HepG2 (cell line): ENCODE measurements around the gene UBE2E1. TPM values are rescaled to one million over a fixed set of nuclear protein-coding genes. Genes with fewer than 3 reads are reported as not detected.

Experiments
- CEBPG ChIP-seq: IDR thresholded peaks from 2 replicates; pipeline ENCODE4 v1.6.1; 2016
- JDP2 ChIP-seq: sonication (generic); formaldehyde crosslinking; IDR thresholded peaks from 2 replicates; pipeline ENCODE4 v1.8.1; 2022; ENCODE audit warnings: missing genetic modification reagents, borderline replicate concordance
- KDM5B ChIP-seq: sonication (generic); formaldehyde crosslinking; IDR thresholded peaks from 2 replicates; pipeline ENCODE4 v1.4.0; 2020; ENCODE audit warnings: missing genetic modification reagents, mild to moderate bottlenecking, borderline replicate concordance
- NR2C2 ChIP-seq: sonication (generic); formaldehyde crosslinking; IDR thresholded peaks from 2 replicates; pipeline ENCODE4 v1.4.0; 2020; ENCODE audit warnings: missing genetic modification reagents, mild to moderate bottlenecking, moderate library complexity, borderline replicate concordance
- ONECUT2 ChIP-seq: sonication (generic); formaldehyde crosslinking; IDR thresholded peaks from 2 replicates; pipeline ENCODE4 v1.4.0; 2020; ENCODE audit warnings: missing genetic modification reagents
- SMYD3 ChIP-seq: sonication (generic); formaldehyde crosslinking; IDR thresholded peaks from 2 replicates; pipeline ENCODE4 v1.8.1; 2023; ENCODE audit warnings: mild to moderate bottlenecking, missing genetic modification reagents
- SP4 ChIP-seq: sonication (generic); formaldehyde crosslinking; IDR thresholded peaks from 2 replicates; pipeline ENCODE4 v1.8.1; 2023; ENCODE audit warnings: mild to moderate bottlenecking, missing genetic modification reagents
- SRY ChIP-seq: sonication (generic); formaldehyde crosslinking; IDR thresholded peaks from 2 replicates; pipeline ENCODE4 v1.8.0; 2022; ENCODE audit warnings: mild to moderate bottlenecking, missing genetic modification reagents
- ZBTB7B ChIP-seq: sonication (generic); formaldehyde crosslinking; IDR thresholded peaks from 2 replicates; pipeline ENCODE4 v1.4.0; 2020; ENCODE audit warnings: missing genetic modification reagents
- ZFP62 ChIP-seq: sonication (generic); formaldehyde crosslinking; IDR thresholded peaks from 2 replicates; pipeline ENCODE4 v1.4.0; 2020; ENCODE audit warnings: missing genetic modification reagents
- ZNF20 ChIP-seq: sonication (generic); formaldehyde crosslinking; IDR thresholded peaks from 2 replicates; pipeline ENCODE4 v1.4.0; 2020; ENCODE audit warnings: mild to moderate bottlenecking, moderate library complexity, missing genetic modification reagents
- ZNF589 ChIP-seq: sonication (generic); formaldehyde crosslinking; conservative IDR thresholded peaks from 2 replicates; pipeline ENCODE4 v1.8.0; 2022; ENCODE audit warnings: mild to moderate bottlenecking, moderate library complexity, missing genetic modification reagents
- ZNF605 ChIP-seq: sonication (generic); formaldehyde crosslinking; IDR thresholded peaks from 2 replicates; pipeline ENCODE4 v1.8.0; 2022; ENCODE audit warnings: mild to moderate bottlenecking, missing genetic modification reagents
- ZNF619 ChIP-seq: sonication (generic); formaldehyde crosslinking; IDR thresholded peaks from 2 replicates; pipeline ENCODE4 v1.4.0; 2020; ENCODE audit warnings: mild to moderate bottlenecking, missing genetic modification reagents
- ZNF652 ChIP-seq: IDR thresholded peaks from 2 replicates; pipeline ENCODE4 v1.6.1; 2016; ENCODE audit warnings: low read depth, borderline replicate concordance
- polyA plus RNA-seq, 8 experiments: library from polyadenylated mRNA; depleted of rRNA in 3 of 8; stranded (reverse) in 7 of 8; unstranded in 1 of 8; fragments of >200 nt; fragmentation: Illumina TruSeq in 4 of 8; extraction: Trizol in 4 of 8; gene quantifications; 2 replicates each; pipeline versions ENCODE4 v1.2.1 to v1.2.3, GENCODE V29; 2011 to 2016; ENCODE audit warnings: low read depth in 4 of 8, missing spikeins in 1 of 8, mixed read lengths in 1 of 8; ENCODE audit not compliant: insufficient read depth in 1 of 8
- total RNA-seq, 5 experiments: library from RNA; depleted of rRNA; stranded (reverse); fragments of >200 nt; fragmentation: Illumina TruSeq; extraction: Trizol; gene quantifications; 2 replicates each; pipeline ENCODE4 v1.2.3, GENCODE V29; 2016; ENCODE audit warnings: low read depth in 1 of 5
- TF ChIP-seq, protein P1 (sequence below): IDR thresholded peaks from 2 replicates; pipeline ENCODE4 v1.4.0; 2020; ENCODE audit warnings: mild to moderate bottlenecking, missing genetic modification reagents
- TF ChIP-seq, protein P2 (sequence below), 2 experiments: sonication (generic) in 1 of 2; formaldehyde crosslinking in 1 of 2; IDR thresholded peaks; 2 replicates each; pipeline versions ENCODE4 v1.5.1 to v1.6.1; 2011 to 2020; ENCODE audit warnings: borderline replicate concordance in 1 of 2, low read depth in 1 of 2, low read length in 1 of 2, mild to moderate bottlenecking in 1 of 2, missing genetic modification reagents in 1 of 2, moderate library complexity in 1 of 2
- TF ChIP-seq, protein P3 (sequence below): IDR thresholded peaks from 2 replicates; pipeline ENCODE4 v1.6.1; 2016
- TF ChIP-seq, protein P4 (sequence below): sonication (generic); formaldehyde crosslinking; IDR thresholded peaks from 2 replicates; pipeline ENCODE4 v1.5.0; 2020; ENCODE audit warnings: mild to moderate bottlenecking, missing genetic modification reagents

Gene UBE2E1
- total and polyA plus RNA-seq, 2 of the 13 experiments (the other 11 are each of a cell fraction or from before 2014, with no cell fraction given): 55.4 to 61.8 TPM

DNA sequence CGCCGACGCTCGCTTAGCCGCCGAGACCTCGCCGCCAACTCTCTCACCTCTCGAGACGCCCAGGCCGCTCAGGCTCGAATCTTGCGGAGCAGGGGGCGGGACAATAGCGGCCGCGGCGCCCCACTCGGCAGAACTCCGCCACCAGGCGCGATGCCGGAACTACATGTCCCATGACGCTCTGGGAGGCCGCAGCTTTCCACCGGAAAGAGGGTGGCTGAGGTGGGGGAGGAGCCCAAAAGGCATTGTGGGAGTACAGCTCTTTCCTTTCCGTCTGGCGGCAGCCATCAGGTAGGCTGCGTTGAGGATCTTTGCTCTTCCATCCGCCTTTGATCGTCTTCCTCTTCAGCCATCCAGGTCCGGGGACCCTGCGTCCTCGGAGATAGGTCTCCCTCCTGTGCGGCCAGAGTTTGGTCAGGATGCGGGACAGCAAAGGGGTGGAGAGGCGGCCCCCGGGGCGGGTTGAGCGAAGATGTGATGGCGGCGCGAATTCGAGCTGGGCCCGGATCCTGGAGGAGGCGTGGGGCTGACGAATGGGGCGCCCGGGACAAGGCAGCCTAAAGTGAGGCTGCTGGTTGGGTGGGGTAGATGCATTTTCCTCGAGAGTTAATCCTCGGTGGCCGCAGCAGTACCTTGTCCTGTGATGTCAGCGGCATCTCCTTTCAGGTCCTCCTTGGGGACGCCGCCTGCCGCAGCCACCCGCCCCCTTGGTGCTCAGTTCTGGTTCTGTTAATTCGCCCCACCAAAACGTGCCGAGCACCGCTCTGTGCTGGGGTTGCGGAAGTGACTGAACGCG is 111.3 kb downstream of the UBE2E1 start, which contains the start of the genes NKIRAS1 and RPL15 (continued):
- TF ChIP-seq, protein P1, sequence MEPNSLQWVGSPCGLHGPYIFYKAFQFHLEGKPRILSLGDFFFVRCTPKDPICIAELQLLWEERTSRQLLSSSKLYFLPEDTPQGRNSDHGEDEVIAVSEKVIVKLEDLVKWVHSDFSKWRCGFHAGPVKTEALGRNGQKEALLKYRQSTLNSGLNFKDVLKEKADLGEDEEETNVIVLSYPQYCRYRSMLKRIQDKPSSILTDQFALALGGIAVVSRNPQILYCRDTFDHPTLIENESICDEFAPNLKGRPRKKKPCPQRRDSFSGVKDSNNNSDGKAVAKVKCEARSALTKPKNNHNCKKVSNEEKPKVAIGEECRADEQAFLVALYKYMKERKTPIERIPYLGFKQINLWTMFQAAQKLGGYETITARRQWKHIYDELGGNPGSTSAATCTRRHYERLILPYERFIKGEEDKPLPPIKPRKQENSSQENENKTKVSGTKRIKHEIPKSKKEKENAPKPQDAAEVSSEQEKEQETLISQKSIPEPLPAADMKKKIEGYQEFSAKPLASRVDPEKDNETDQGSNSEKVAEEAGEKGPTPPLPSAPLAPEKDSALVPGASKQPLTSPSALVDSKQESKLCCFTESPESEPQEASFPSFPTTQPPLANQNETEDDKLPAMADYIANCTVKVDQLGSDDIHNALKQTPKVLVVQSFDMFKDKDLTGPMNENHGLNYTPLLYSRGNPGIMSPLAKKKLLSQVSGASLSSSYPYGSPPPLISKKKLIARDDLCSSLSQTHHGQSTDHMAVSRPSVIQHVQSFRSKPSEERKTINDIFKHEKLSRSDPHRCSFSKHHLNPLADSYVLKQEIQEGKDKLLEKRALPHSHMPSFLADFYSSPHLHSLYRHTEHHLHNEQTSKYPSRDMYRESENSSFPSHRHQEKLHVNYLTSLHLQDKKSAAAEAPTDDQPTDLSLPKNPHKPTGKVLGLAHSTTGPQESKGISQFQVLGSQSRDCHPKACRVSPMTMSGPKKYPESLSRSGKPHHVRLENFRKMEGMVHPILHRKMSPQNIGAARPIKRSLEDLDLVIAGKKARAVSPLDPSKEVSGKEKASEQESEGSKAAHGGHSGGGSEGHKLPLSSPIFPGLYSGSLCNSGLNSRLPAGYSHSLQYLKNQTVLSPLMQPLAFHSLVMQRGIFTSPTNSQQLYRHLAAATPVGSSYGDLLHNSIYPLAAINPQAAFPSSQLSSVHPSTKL (CRISPR knock-in tag): peak; percentile 46; the same call in 1 of the 2 replicates
- TF ChIP-seq KDM5B: peak; percentile 88
- TF ChIP-seq ZNF20: 0 out of 2 replicates have a peak, but pooled peaks have one; percentile 67
- TF ChIP-seq, protein P2, sequence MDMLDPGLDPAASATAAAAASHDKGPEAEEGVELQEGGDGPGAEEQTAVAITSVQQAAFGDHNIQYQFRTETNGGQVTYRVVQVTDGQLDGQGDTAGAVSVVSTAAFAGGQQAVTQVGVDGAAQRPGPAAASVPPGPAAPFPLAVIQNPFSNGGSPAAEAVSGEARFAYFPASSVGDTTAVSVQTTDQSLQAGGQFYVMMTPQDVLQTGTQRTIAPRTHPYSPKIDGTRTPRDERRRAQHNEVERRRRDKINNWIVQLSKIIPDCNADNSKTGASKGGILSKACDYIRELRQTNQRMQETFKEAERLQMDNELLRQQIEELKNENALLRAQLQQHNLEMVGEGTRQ (IDR thresholded peaks at IDR 0.05; ENCODE audit: low read depth, low read length): no peak
- TF ChIP-seq, protein P2 (CRISPR knock-in tag; IDR thresholded peaks at IDR 0.05; ENCODE audit: borderline replicate concordance): peak; percentile 37; the same call in 1 of the 2 replicates
- peak; percentile 36; the same call in 1 of the 2 replicates for TF ChIP-seq CEBPG (CRISPR knock-in tag)
- TF ChIP-seq ZFP62 (CRISPR knock-in tag): no peak
- TF ChIP-seq JDP2 (CRISPR knock-in tag): no peak
- no peak for TF ChIP-seq SMYD3
- no peak for TF ChIP-seq ZNF652 (CRISPR knock-in tag)
- peak; percentile 89 for TF ChIP-seq SP4
- TF ChIP-seq NR2C2 (CRISPR knock-in tag): peak; percentile 87
- TF ChIP-seq ZNF605 (CRISPR knock-in tag): 0 out of 2 replicates have a peak, but pooled peaks have one; percentile 12
- 0 out of 2 replicates have a peak, but pooled peaks have one; percentile 24 for TF ChIP-seq ONECUT2
- 0 out of 2 replicates have a peak, but pooled peaks have one; percentile 11 for TF ChIP-seq ZBTB7B (CRISPR knock-in tag)
- TF ChIP-seq, protein P3, sequence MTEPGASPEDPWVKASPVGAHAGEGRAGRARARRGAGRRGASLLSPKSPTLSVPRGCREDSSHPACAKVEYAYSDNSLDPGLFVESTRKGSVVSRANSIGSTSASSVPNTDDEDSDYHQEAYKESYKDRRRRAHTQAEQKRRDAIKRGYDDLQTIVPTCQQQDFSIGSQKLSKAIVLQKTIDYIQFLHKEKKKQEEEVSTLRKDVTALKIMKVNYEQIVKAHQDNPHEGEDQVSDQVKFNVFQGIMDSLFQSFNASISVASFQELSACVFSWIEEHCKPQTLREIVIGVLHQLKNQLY (CRISPR knock-in tag): peak; percentile 50; the same call in 1 of the 2 replicates
- no peak for TF ChIP-seq ZNF589
- peak; percentile 92 for TF ChIP-seq SRY (CRISPR knock-in tag)
- TF ChIP-seq, protein P4, sequence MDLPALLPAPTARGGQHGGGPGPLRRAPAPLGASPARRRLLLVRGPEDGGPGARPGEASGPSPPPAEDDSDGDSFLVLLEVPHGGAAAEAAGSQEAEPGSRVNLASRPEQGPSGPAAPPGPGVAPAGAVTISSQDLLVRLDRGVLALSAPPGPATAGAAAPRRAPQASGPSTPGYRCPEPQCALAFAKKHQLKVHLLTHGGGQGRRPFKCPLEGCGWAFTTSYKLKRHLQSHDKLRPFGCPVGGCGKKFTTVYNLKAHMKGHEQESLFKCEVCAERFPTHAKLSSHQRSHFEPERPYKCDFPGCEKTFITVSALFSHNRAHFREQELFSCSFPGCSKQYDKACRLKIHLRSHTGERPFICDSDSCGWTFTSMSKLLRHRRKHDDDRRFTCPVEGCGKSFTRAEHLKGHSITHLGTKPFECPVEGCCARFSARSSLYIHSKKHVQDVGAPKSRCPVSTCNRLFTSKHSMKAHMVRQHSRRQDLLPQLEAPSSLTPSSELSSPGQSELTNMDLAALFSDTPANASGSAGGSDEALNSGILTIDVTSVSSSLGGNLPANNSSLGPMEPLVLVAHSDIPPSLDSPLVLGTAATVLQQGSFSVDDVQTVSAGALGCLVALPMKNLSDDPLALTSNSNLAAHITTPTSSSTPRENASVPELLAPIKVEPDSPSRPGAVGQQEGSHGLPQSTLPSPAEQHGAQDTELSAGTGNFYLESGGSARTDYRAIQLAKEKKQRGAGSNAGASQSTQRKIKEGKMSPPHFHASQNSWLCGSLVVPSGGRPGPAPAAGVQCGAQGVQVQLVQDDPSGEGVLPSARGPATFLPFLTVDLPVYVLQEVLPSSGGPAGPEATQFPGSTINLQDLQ (CRISPR knock-in tag): no peak
- no peak; the same call in 1 of the 2 replicates for TF ChIP-seq ZNF619 (CRISPR knock-in tag)
